ENCODE measurements around the gene TDRD12.

The TDRD12 gene

DNA sequence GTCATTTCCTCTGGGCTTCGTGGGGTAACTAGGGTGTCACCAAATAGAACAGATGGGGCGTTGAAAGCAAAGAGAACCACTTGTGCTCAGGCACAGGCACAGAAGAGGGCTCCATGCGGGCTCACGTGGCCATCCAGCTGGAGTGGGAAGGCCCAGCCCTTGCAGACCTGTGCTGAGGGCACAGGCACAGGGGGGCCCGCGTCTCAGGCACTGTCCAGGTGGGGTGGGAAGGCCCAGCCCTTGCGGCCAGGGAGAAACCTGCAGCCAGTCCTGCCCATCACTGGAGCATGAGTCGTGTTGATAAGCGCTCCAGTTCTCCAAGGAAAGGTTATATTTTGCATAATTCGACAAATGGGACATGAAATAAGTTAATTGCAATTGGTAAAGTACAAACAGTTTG is 92.5 kb downstream of the TDRD12 start:
- no peaks in the 10 kb centered on the region for H3K9me3 ChIP-seq
- H3K27me3 ChIP-seq (ENCODE audit: low read depth), result no peaks in the 10 kb centered on the region
- no peak for DNase-seq (ENCODE audit: low spot score in 2 of 2)
- H3K36me3 ChIP-seq (replicated peaks), result no peaks in the 10 kb centered on the region
- H3K4me1 ChIP-seq, result no peaks in the 10 kb centered on the region
- in situ Hi-C loops (cut with MboI; ENCODE audit: low sequenced_read_pairs), result no loop called here
- H3K4me3 ChIP-seq, result no peak overlapping the region

DNA sequence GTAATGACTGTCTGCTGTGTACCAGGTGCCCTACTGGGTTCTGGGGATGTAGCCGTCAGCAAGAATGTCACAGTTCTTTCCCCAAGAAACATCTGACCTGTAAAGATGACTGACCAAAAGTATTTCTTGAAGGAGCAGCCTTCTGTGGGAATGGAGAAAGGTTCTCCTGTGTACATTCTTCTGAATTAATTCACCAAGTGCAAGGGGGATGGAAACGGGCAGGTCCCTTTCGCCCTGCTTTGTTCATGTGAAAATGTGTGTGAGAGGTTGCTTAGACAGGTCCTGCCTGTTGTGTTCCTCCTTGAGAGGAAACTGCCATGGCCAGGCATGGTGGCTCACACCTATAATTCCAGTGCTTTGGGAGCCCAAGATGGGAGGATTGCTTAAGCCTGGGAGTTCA is 93.0 kb downstream of the TDRD12 start:
- H3K36me3 ChIP-seq (replicated peaks), result no peaks in the 10 kb centered on the region
- in situ Hi-C loops (cut with MboI; ENCODE audit: low sequenced_read_pairs), result no loop called here
- no peak overlapping the region for H3K4me3 ChIP-seq
- H3K27me3 ChIP-seq (ENCODE audit: low read depth), result no peaks in the 10 kb centered on the region
- H3K9me3 ChIP-seq, result no peaks in the 10 kb centered on the region
- no peak for DNase-seq (ENCODE audit: low spot score in 2 of 2)
- no peaks in the 10 kb centered on the region for H3K4me1 ChIP-seq

DNA sequence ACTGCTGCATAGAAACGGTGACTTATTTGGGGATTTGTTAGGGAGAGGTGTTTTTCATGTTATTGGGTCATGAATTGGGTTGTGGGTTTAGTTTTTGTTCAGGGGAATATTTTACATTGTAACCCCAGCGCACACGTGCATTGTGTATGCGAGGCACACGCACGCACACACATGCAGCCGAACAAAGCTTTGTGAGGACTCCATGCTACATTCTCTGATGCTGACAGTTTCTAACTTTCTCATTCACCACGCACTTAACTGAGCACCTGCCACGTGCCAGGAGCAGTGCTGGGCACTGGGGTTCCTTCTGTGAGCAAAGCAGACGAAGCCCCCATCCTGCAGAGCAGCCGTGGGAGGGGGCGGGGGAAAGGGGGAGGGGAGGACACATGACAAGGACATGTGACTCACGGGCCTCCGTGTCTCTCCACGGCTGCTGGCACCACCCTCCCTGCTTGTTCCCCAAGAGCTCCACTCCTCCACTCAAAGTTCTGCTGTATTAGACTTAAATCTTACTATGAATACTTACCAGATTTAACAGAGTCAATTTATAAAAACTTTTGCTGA is 94.4 kb downstream of the TDRD12 start:
- Histone ChIP-seq H3K4me3 (no peak overlapping the region), H3K36me3 (replicated peaks) (no peaks in the 10 kb centered on the region), H3K27me3 (ENCODE audit: low read depth) (no peaks in the 10 kb centered on the region), H3K9me3 (no peaks in the 10 kb centered on the region), H3K4me1 (no peaks in the 10 kb centered on the region)
- DNase-seq (ENCODE audit: low spot score in 2 of 2), result no peak
- in situ Hi-C loops (cut with MboI; ENCODE audit: low sequenced_read_pairs), result no loop called here

- no peak for DNase-seq (ENCODE audit: low spot score in 2 of 2)
- no peaks in the 10 kb centered on the region for H3K27me3 ChIP-seq (ENCODE audit: low read depth)
- H3K36me3 ChIP-seq (replicated peaks), result no peaks in the 10 kb centered on the region
- no peaks in the 10 kb centered on the region for H3K9me3 ChIP-seq
- no peak overlapping the region for H3K4me3 ChIP-seq
- in situ Hi-C loops (cut with MboI; ENCODE audit: low sequenced_read_pairs), result no loop called here
- H3K4me1 ChIP-seq, result no peaks in the 10 kb centered on the region
These were observed 95.1 kb downstream of the TDRD12 start for GRCh38 chr19:32814624-32815023.

GRCh38 chr19:32816555-32817099 is 97.1 kb downstream of the TDRD12 start:
- H3K27me3 ChIP-seq (ENCODE audit: low read depth), result no peaks in the 10 kb centered on the region
- no peak for DNase-seq (ENCODE audit: low spot score in 2 of 2)
- H3K36me3 ChIP-seq (replicated peaks), result no peaks in the 10 kb centered on the region
- H3K9me3 ChIP-seq, result no peaks in the 10 kb centered on the region
- no peak overlapping the region for H3K4me3 ChIP-seq
- in situ Hi-C loops (cut with MboI; ENCODE audit: low sequenced_read_pairs), result no loop called here
- no peaks in the 10 kb centered on the region for H3K4me1 ChIP-seq

- H3K4me1 ChIP-seq, result no peaks in the 10 kb centered on the region
- no peaks in the 10 kb centered on the region for H3K36me3 ChIP-seq (replicated peaks)
- DNase-seq (ENCODE audit: low spot score in 2 of 2), result no peak
- in situ Hi-C loops (cut with MboI; ENCODE audit: low sequenced_read_pairs), result no loop called here
- no peaks in the 10 kb centered on the region for H3K9me3 ChIP-seq
- H3K4me3 ChIP-seq, result no peak overlapping the region
- no peaks in the 10 kb centered on the region for H3K27me3 ChIP-seq (ENCODE audit: low read depth)
These were observed 98.3 kb downstream of the TDRD12 start for GRCh38 chr19:32817569-32818476.

- DNase-seq (ENCODE audit: low spot score in 2 of 2), result no peak
- Histone ChIP-seq H3K27me3 (ENCODE audit: low read depth) (no peaks in the 10 kb centered on the region), H3K36me3 (replicated peaks) (no peaks in the 10 kb centered on the region), H3K4me3 (no peak overlapping the region), H3K9me3 (no peaks in the 10 kb centered on the region), H3K4me1 (no peaks in the 10 kb centered on the region)
- in situ Hi-C loops (cut with MboI; ENCODE audit: low sequenced_read_pairs), result no loop called here
These were observed 99.0 kb downstream of the TDRD12 start for GRCh38 chr19:32818536-32818935.

- no peaks in the 10 kb centered on the region for H3K27me3 ChIP-seq (ENCODE audit: low read depth)
- H3K36me3 ChIP-seq (replicated peaks), result no peaks in the 10 kb centered on the region
- DNase-seq (ENCODE audit: low spot score in 2 of 2), result no peak
- no peak overlapping the region for H3K4me3 ChIP-seq
- no peaks in the 10 kb centered on the region for H3K4me1 ChIP-seq
- in situ Hi-C loops (cut with MboI; ENCODE audit: low sequenced_read_pairs), result no loop called here
- no peaks in the 10 kb centered on the region for H3K9me3 ChIP-seq
These were observed 100.1 kb downstream of the TDRD12 start for GRCh38 chr19:32819419-32820400.

DNA sequence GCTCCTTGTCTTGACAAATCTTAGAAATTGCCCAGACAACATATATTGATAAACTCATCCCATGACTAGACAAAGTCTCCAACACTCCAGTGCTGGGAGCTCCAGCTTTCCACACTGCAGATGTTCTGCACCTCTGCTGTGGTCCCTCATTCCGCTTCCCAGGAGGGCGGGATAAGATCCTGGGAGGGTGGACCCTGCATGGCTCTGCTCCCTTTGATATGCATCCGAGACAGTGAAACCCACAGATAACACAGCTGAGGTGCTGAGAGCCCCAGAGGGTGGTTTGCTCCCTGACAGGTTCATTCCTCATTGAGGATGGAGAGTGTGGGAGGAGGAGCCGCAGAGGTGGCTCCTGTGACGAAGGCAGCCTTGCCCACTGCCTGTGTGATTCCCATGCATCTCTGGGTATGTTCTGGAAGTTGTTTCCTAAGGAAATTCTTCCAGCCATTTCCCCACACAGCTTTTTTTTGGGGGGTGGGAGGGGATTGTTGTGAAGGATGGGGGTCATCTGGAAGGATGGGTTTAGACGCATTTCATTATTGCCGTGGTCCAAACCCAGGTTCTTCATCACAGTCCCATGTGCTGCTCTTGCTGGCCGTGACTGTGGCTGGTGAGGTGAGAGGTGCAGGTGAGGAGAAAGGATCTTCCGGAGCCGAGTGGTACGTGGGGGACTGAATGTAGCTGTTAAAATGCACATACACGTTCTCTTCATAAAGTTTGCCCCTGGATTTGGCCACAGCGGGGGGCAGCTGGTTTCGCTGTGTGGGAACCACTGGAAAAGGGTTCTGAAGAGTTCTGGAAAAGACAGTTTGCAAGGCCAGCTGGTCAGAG is 103.6 kb downstream of the TDRD12 start:
- no peaks in the 10 kb centered on the region for H3K9me3 ChIP-seq
- H3K4me3 ChIP-seq, result no peak overlapping the region
- in situ Hi-C loops (cut with MboI; ENCODE audit: low sequenced_read_pairs), result no loop called here
- no peaks in the 10 kb centered on the region for H3K4me1 ChIP-seq
- no peak for DNase-seq (ENCODE audit: low spot score in 2 of 2)
- no peaks in the 10 kb centered on the region for H3K36me3 ChIP-seq (replicated peaks)
- H3K27me3 ChIP-seq (ENCODE audit: low read depth), result no peaks in the 10 kb centered on the region

GRCh38 chr19:32823747-32824102 is 104.2 kb downstream of the TDRD12 start:
- H3K4me1 ChIP-seq, result no peaks in the 10 kb centered on the region
- H3K36me3 ChIP-seq (replicated peaks), result no peaks in the 10 kb centered on the region
- H3K9me3 ChIP-seq, result no peaks in the 10 kb centered on the region
- no peaks in the 10 kb centered on the region for H3K27me3 ChIP-seq (ENCODE audit: low read depth)
- no peak for DNase-seq (ENCODE audit: low spot score in 2 of 2)
- H3K4me3 ChIP-seq, result no peak overlapping the region
- in situ Hi-C loops (cut with MboI; ENCODE audit: low sequenced_read_pairs), result no loop called here

DNA sequence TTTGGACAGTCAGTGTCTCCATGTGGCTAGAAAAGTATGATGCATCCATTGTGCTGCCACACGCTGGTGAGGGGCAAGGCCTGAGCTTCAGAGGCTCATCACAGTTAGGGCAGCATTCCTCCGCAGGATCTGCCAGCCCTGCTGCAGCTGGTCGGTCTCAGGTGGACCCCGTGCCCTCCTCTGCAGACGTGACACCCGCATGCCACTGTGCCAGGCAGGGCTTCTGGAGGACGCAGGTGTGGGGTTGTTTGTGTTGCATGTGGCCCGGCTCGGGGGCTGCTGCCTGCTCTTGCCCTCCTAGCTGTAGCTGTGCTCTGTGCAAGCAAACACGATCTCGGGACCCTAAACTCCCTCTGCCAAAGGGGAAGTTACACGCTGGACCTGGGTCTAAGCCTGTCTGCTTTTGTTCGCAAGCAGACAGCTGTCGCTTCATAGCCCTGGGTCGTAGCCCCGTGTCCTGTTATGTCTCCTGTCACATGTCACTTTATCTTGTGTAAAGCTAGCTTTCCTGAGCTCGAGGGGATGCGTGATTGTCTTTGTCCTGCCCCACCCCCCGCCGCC is 104.7 kb downstream of the TDRD12 start:
- H3K9me3 ChIP-seq, result no peaks in the 10 kb centered on the region
- H3K4me3 ChIP-seq, result no peak overlapping the region
- H3K27me3 ChIP-seq (ENCODE audit: low read depth), result no peaks in the 10 kb centered on the region
- H3K4me1 ChIP-seq, result no peaks in the 10 kb centered on the region
- in situ Hi-C loops (cut with MboI; ENCODE audit: low sequenced_read_pairs), result no loop called here
- no peaks in the 10 kb centered on the region for H3K36me3 ChIP-seq (replicated peaks)
- no peak for DNase-seq (ENCODE audit: low spot score in 2 of 2)

GRCh38 chr19:32824916-32825608 is 105.5 kb downstream of the TDRD12 start:
- Histone ChIP-seq H3K36me3 (replicated peaks) (no peaks in the 10 kb centered on the region), H3K4me1 (no peaks in the 10 kb centered on the region), H3K4me3 (no peak overlapping the region), H3K27me3 (ENCODE audit: low read depth) (no peaks in the 10 kb centered on the region), H3K9me3 (no peaks in the 10 kb centered on the region)
- in situ Hi-C loops (cut with MboI; ENCODE audit: low sequenced_read_pairs), result no loop called here
- DNase-seq (ENCODE audit: low spot score in 2 of 2), result no peak

Data from HAP-1 (cell line).